GM20000 (cell line): ENCODE measurements around the gene NCK2.
"Not testable (repeated sequence)": the region's sequence is repeated elsewhere in the genome, so short reads cannot be mapped to it uniquely, and the experiment has no call there.

Experiments
- DNase-seq: peaks from one replicate; pipeline ENCODE4 v3.0.0; 2012; ENCODE audit warnings: low spot score
- CTCF ChIP-seq: IDR thresholded peaks from 2 replicates; pipeline ENCODE4 v1.5.1; 2012; ENCODE audit warnings: mild to moderate bottlenecking, control low read depth; ENCODE audit errors: extremely low read depth, missing control alignments

NCK2 gene

GRCh38 chr2:105766300-105766866, 21.7 kb downstream of the NCK2 start:
- DNase-seq: no peak

GRCh38 chr2:105768176-105768575, 23.5 kb downstream of the NCK2 start:
- no peak for DNase-seq
- no peak for TF ChIP-seq CTCF

More at GRCh38 chr2:105766300-105766866, 21.7 kb downstream of the NCK2 start:
- TF ChIP-seq CTCF: no peak

GRCh38 chr2:105768961-105769452, 24.3 kb downstream of the NCK2 start:
- TF ChIP-seq CTCF: no peak
- no peak for DNase-seq

- DNase-seq: no peak
- no peak for TF ChIP-seq CTCF
These were observed 24.8 kb downstream of the NCK2 start for GRCh38 chr2:105769504-105769903.

GRCh38 chr2:105770149-105770548, 25.4 kb downstream of the NCK2 start:
- no peak for TF ChIP-seq CTCF
- no peak for DNase-seq

- not testable (repeated sequence) for DNase-seq
These were observed 26.6 kb downstream of the NCK2 start for GRCh38 chr2:105771291-105771690.

- no peak for TF ChIP-seq CTCF
These were observed 27.1 kb downstream of the NCK2 start for GRCh38 chr2:105771836-105772235.

GRCh38 chr2:105772362-105772761, 27.6 kb downstream of the NCK2 start:
- no peak for DNase-seq
- no peak for TF ChIP-seq CTCF

More at GRCh38 chr2:105771836-105772235, 27.1 kb downstream of the NCK2 start:
- DNase-seq: no peak
